WTC11 (cell line): ENCODE data around the gene HDLBP. TPM values are rescaled to one million over a fixed set of nuclear protein-coding genes. Genes with fewer than 3 reads are reported as not detected.

Source experiments
- ATAC-seq: fragments of 200-7000 bp; cut with Tn5 transposase; 2 replicates; pipeline ENCODE4 v1.10.0; 2021; ENCODE audit warnings: mild to moderate bottlenecking, moderate library complexity
- CTCF ChIA-PET: fragments of 300-600 bp; sonication (Branson Sonifier 250); formaldehyde crosslinking; loops from one replicate; lab custom pipeline; 2021; ENCODE audit warnings: antibody characterized with exemption; lab: Charles Lee
- POLR2A ChIA-PET: fragments of 350-600 bp; sonication (Branson Sonifier 250); formaldehyde crosslinking; loops from one replicate; lab custom pipeline; 2021; ENCODE audit warnings: antibody characterized with exemption; lab: Charles Lee
- DNase-seq: peaks from one replicate; pipeline ENCODE4 v3.0.0; 2021; ENCODE audit warnings: low spot score
- H3K27ac Mint-ChIP-seq: 2 replicates; pipeline ENCODE4 v1.8.0; 2021; ENCODE audit warnings: mixed read lengths
- H3K27me3 Mint-ChIP-seq: 2 replicates; pipeline ENCODE4 v1.8.0; 2021; ENCODE audit warnings: low read depth, mild to moderate bottlenecking, moderate library complexity, mixed read lengths
- H3K36me3 Mint-ChIP-seq: 2 replicates; pipeline ENCODE4 v1.8.0; 2021; ENCODE audit warnings: mixed read lengths
- H3K4me1 Mint-ChIP-seq: 2 replicates; pipeline ENCODE4 v1.8.0; 2022; ENCODE audit warnings: mixed read lengths
- H3K4me3 Mint-ChIP-seq: 2 replicates; pipeline ENCODE4 v1.8.0; 2021; ENCODE audit warnings: mild to moderate bottlenecking, moderate library complexity, mixed read lengths
- H3K9me3 Mint-ChIP-seq: 2 replicates; pipeline ENCODE4 v1.8.0; 2021; ENCODE audit warnings: mixed read lengths
- AR ChIP-seq: fragments of 250-450 bp; sonication (Bioruptor Pico); IDR thresholded peaks from 2 replicates; pipeline ENCODE4 v1.9.0; 2021; ENCODE audit warnings: mild to moderate bottlenecking
- CREM ChIP-seq: sonication (generic); formaldehyde crosslinking; IDR thresholded peaks from 2 replicates; pipeline ENCODE4 v1.8.1; 2022; ENCODE audit warnings: mild to moderate bottlenecking, missing genetic modification reagents, moderate library complexity
- GRHL2 ChIP-seq: fragments of 250-450 bp; sonication (Bioruptor Pico); IDR thresholded peaks from 2 replicates; pipeline ENCODE4 v1.8.0; 2022; ENCODE audit warnings: mild to moderate bottlenecking, moderate library complexity; ENCODE audit not compliant: insufficient replicate concordance, severe bottlenecking
- IRF1 ChIP-seq: sonication (generic); formaldehyde crosslinking; IDR thresholded peaks from 2 replicates; pipeline ENCODE4 v1.8.0; 2023; ENCODE audit warnings: missing genetic modification reagents
- JUN ChIP-seq: sonication (generic); formaldehyde crosslinking; IDR thresholded peaks from 2 replicates; pipeline ENCODE4 v1.8.0; 2023; ENCODE audit warnings: mild to moderate bottlenecking, missing genetic modification reagents
- NR3C1 ChIP-seq: sonication (generic); formaldehyde crosslinking; conservative IDR thresholded peaks from 2 replicates; pipeline ENCODE4 v1.8.1; 2023; ENCODE audit warnings: low read depth, mild to moderate bottlenecking, missing genetic modification reagents
- SMAD4 ChIP-seq: sonication (generic); formaldehyde crosslinking; IDR thresholded peaks from 2 replicates; pipeline ENCODE4 v1.8.0; 2022; ENCODE audit warnings: mild to moderate bottlenecking, missing genetic modification reagents
- TCF7 ChIP-seq: sonication (generic); formaldehyde crosslinking; IDR thresholded peaks from 2 replicates; pipeline ENCODE4 v1.8.0; 2022; ENCODE audit warnings: mild to moderate bottlenecking, low read depth, missing genetic modification reagents, moderate library complexity
- TEAD1 ChIP-seq: sonication (generic); formaldehyde crosslinking; IDR thresholded peaks from 2 replicates; pipeline ENCODE4 v1.8.0; 2022; ENCODE audit warnings: mild to moderate bottlenecking, missing genetic modification reagents
- ZBTB43 ChIP-seq: sonication (generic); formaldehyde crosslinking; IDR thresholded peaks from 2 replicates; pipeline ENCODE4 v1.8.1; 2023; ENCODE audit warnings: mild to moderate bottlenecking, missing genetic modification reagents
- ZNF232 ChIP-seq: sonication (generic); formaldehyde crosslinking; IDR thresholded peaks from 2 replicates; pipeline ENCODE4 v1.8.0; 2022; ENCODE audit warnings: mild to moderate bottlenecking, missing genetic modification reagents
- ZNF281 ChIP-seq: sonication (generic); formaldehyde crosslinking; IDR thresholded peaks from 2 replicates; pipeline ENCODE4 v1.8.0; 2023; ENCODE audit warnings: mild to moderate bottlenecking, missing genetic modification reagents
- ZNF416 ChIP-seq: fragments of 250-450 bp; sonication (Bioruptor Pico); IDR thresholded peaks from 2 replicates; pipeline ENCODE4 v1.9.0; 2021; ENCODE audit warnings: mild to moderate bottlenecking, inconsistent platforms
- ZNF423 ChIP-seq: fragments of 250-450 bp; sonication (Bioruptor Pico); IDR thresholded peaks from 2 replicates; pipeline ENCODE4 v2.1.2; 2022; ENCODE audit warnings: mild to moderate bottlenecking, moderate library complexity
- ZNF425 ChIP-seq: fragments of 250-450 bp; sonication (Bioruptor Pico); conservative IDR thresholded peaks from 2 replicates; pipeline ENCODE4 v1.9.0; 2021; ENCODE audit warnings: mild to moderate bottlenecking
- ZNF512 ChIP-seq: sonication (generic); formaldehyde crosslinking; IDR thresholded peaks from 2 replicates; pipeline ENCODE4 v1.8.1; 2022; ENCODE audit warnings: missing genetic modification reagents, borderline replicate concordance
- ZNF671 ChIP-seq: fragments of 250-450 bp; sonication (Bioruptor Pico); IDR thresholded peaks from 2 replicates; pipeline ENCODE4 v1.8.0; 2021; ENCODE audit warnings: mild to moderate bottlenecking
- ZSCAN18 ChIP-seq: fragments of 250-450 bp; sonication (Bioruptor Pico); IDR thresholded peaks from 2 replicates; pipeline ENCODE4 v2.1.2; 2022; ENCODE audit warnings: mild to moderate bottlenecking, moderate library complexity
- total RNA-seq: library from RNA; stranded (reverse); gene quantifications from 3 replicates; pipeline ENCODE4 v1.2.3, GENCODE V29; 2021

HDLBP gene
- total RNA-seq, 1 experiment from 2014 or later = 368 TPM

- TF ChIP-seq ZNF281 (no peak), TCF7 (CRISPR knock-in tag) (no peak), GRHL2 (CRISPR knock-in tag) (no peak), ZNF671 (CRISPR knock-in tag) (no peak), TEAD1 (CRISPR knock-in tag) (no peak)
These were observed 52.4 kb downstream of the HDLBP start (continued) for GRCh38 chr2:241263061-241263460.

- POLR2A ChIA-PET = no interaction called here
- peaks cover 6% of the 10 kb centered on the region; the same call in 1 of the 2 replicates for H3K4me1 Mint-ChIP-seq
- no peak overlapping the region for H3K27ac Mint-ChIP-seq
- no peak for DNase-seq
- ATAC-seq = no peak
- H3K36me3 Mint-ChIP-seq = peaks cover 72% of the 10 kb centered on the region
- H3K4me3 Mint-ChIP-seq = no peak overlapping the region
- TF ChIP-seq ZNF512 (CRISPR knock-in tag) = no peak
- no peak for TF ChIP-seq NR3C1 (CRISPR knock-in tag)
- no peak for TF ChIP-seq AR
- TF ChIP-seq SMAD4 (CRISPR knock-in tag) = no peak
- TF ChIP-seq ZNF416 = no peak
- TF ChIP-seq IRF1 (CRISPR knock-in tag) = no peak
- no peaks in the 10 kb centered on the region for H3K9me3 Mint-ChIP-seq
- CTCF ChIA-PET = no interaction called here
- no peaks in the 10 kb centered on the region for H3K27me3 Mint-ChIP-seq
These were observed 53.8 kb downstream of the HDLBP start for GRCh38 chr2:241261628-241262027.

- H3K4me1 Mint-ChIP-seq = peaks cover 3% of the 10 kb centered on the region; the same call in 1 of the 2 replicates
- ChIA-PET CTCF (no interaction called here), POLR2A (no interaction called here)
- H3K27me3 Mint-ChIP-seq = no peaks in the 10 kb centered on the region
- no peak for TF ChIP-seq JUN (CRISPR knock-in tag)
- TF ChIP-seq CREM (CRISPR knock-in tag) = no peak
- TF ChIP-seq ZBTB43 (CRISPR knock-in tag) = no peak
- no peak for TF ChIP-seq ZSCAN18 (CRISPR knock-in tag)
- TF ChIP-seq ZNF232 (CRISPR knock-in tag) = no peak
- TF ChIP-seq ZNF423 (CRISPR knock-in tag) = no peak
- no peak for TF ChIP-seq ZNF425 (CRISPR knock-in tag)
- peaks cover 72% of the 10 kb centered on the region for H3K36me3 Mint-ChIP-seq
- H3K4me3 Mint-ChIP-seq = no peak overlapping the region
- ATAC-seq = no peak
- DNase-seq = no peak
- H3K9me3 Mint-ChIP-seq = no peaks in the 10 kb centered on the region
- no peak overlapping the region for H3K27ac Mint-ChIP-seq
These were observed 54.6 kb downstream of the HDLBP start for GRCh38 chr2:241260911-241261310.
